Heart left ventricle (tissue), 16 donors: ENCODE measurements around the gene IFT80. TPM values are rescaled to one million over a fixed set of nuclear protein-coding genes. Genes with fewer than 3 reads are reported as not detected.

ENCODE experiments used
- ATAC-seq, 4 donors: fragments of 200-7000 bp; cut with Tn5 transposase; one replicate each; pipeline ENCODE4 v1.9.1; 2020 to 2022; ENCODE audit warnings: moderate library complexity in 4 of 4, mild to moderate bottlenecking in 3 of 4, moderate number of reproducible peaks in 1 of 4
- DNase-seq, 5 donors: peaks; one replicate each; pipeline ENCODE4 v3.0.0-alpha.2; 2020
- H3K27ac ChIP-seq, 12 donors: fragments of 200-600 bp; sonication (generic) in 4 of 12; one replicate each; pipeline versions ENCODE4 v1.5.0 to v1.8.0; 2016 to 2022; ENCODE audit warnings: mild to moderate bottlenecking in 2 of 12
- H3K27me3 ChIP-seq, 9 donors: fragments of 200-600 bp; sonication (generic) in 2 of 9; one replicate each; pipeline versions ENCODE4 v1.5.1 to v1.8.0; 2016 to 2022; ENCODE audit warnings: mild to moderate bottlenecking in 3 of 9
- H3K36me3 ChIP-seq, 9 donors: fragments of 200-600 bp; sonication (generic) in 2 of 9; one replicate each; pipeline versions ENCODE4 v1.5.0 to v1.8.0; 2018 to 2022; ENCODE audit warnings: mild to moderate bottlenecking in 2 of 9
- H3K4me1 ChIP-seq, 12 donors: fragments of 200-600 bp; sonication (generic) in 4 of 12; one replicate each; pipeline versions ENCODE4 v1.5.0 to v1.8.0; 2016 to 2022; ENCODE audit warnings: mild to moderate bottlenecking in 3 of 12
- H3K4me3 ChIP-seq, 12 donors: fragments of 200-600 bp; sonication (generic) in 4 of 12; one replicate each; pipeline versions ENCODE4 v1.5.0 to v1.8.0; 2017 to 2022; ENCODE audit warnings: mild to moderate bottlenecking in 9 of 12, moderate library complexity in 4 of 12
- H3K9me3 ChIP-seq, 12 donors: fragments of 200-600 bp; sonication (generic) in 4 of 12; one replicate each; pipeline versions ENCODE4 v1.5.0 to v1.8.0; 2016 to 2022; ENCODE audit warnings: mild to moderate bottlenecking in 1 of 12
- CTCF ChIP-seq, 12 donors: fragments of 200-600 bp; sonication (generic) in 4 of 12; IDR thresholded peaks; one replicate each; pipeline versions ENCODE4 v1.5.0 to v1.8.0; 2018 to 2022; ENCODE audit warnings: antibody characterized with exemption in 12 of 12, mild to moderate bottlenecking in 5 of 12
- POLR2A ChIP-seq, 2 donors: fragments of 450-650 bp; IDR thresholded peaks; one replicate each; pipeline ENCODE4 v1.6.1; 2017; ENCODE audit warnings: antibody characterized with exemption in 2 of 2, mild to moderate bottlenecking in 2 of 2, moderate library complexity in 2 of 2
- WGBS, 4 donors: extraction: QIAGEN DNeasy Blood & Tissue Kit in 2 of 4; methylation state at CpG; one replicate each; pipeline versions ENCODE4 v1.1.5 to v1.1.7; 2013 to 2018; 5-methylcytosine and 5-hydroxymethylcytosine counted together
- intact Hi-C, 10 donors: fragments of 100-400 bp; cut with DNase I; formaldehyde crosslinking; loops; one replicate each; pipeline versions ENCODE4 v1.11.1 to v1.14.2; 2022
- polyA plus RNA-seq, 2 donors: library from polyadenylated mRNA; stranded (reverse); fragments of 200-250 nt; gene quantifications; one replicate each; pipeline ENCODE4 v1.2.3, GENCODE V29; 2013
- total RNA-seq, 9 donors: library from RNA; depleted of rRNA in 2 of 9; stranded (reverse); fragments of >200 nt in 2 of 9; fragmentation: NEBNext Ultra II Directional in 3 of 9; extraction: Animal tissue kit (Norgen Biotek cat#: 25700) in 3 of 9; gene quantifications; one replicate each; pipeline versions ENCODE4 v1.1.0 to v1.2.4, GENCODE V29; 2016 to 2023
- donor health status: ischemic (EF 13 %, LVEDD 7.1; RV severe dilation, severe dysfunction).
- donor health status: healthy with polysubstance abuse.
- donor health status: DM: no; HTN: yes; CAD: no.
- donor health status: DM: no; HTN: no; CAD: no.
- donor health status: ischemic (EF 25% LVEDD 6.9; RV normal size, moderate dysfunction).
- donor health status: ischemic (EF 25% LVEDD 5.7; RV mildly dilated, moderate dysfunction).
- donor health status: healthy.
- donor health status: DM: yes; HTN: yes; CAD: no.
- donor health status: ischemic (EF 35%, LVEDD 5.7; RV mildly dilated, moderate dysfunction).
- donor health status: nonischemic (EF 11% LVEDD 7.7; RV severe dilation, severe dysfunction).
- donor health status: DM: yes; HTN: yes; CAD: no.
- donor health status: PGD.
- donor health status: ischemic (EF 29% LVEDD 5.4; RV normal size, mild dysfunction).
- donor health status: nonischemic (EF 23%, LVEDD 6.1; RV moderate dilation, normal function).

Gene IFT80
- total and polyA plus RNA-seq, 11 donors = 6.2 to 18.6 (median 10.5) TPM

- Histone ChIP-seq H3K27me3 (no peaks in the 10 kb centered on the region), H3K4me1 (peaks cover 0 to 31% (median 9%) of the 10 kb centered on the region in 12 donors), H3K27ac (peak overlapping the region in 4 of 12 donors; percentile 6 to 86 (median 30)), H3K4me3 (peak overlapping the region in 5 of 12 donors; percentile 2 to 82 (median 69)), H3K36me3 (peaks cover 0 to 27% (median 0%) of the 10 kb centered on the region in 9 donors), H3K9me3 (no peaks in the 10 kb centered on the region)
- no peak for ATAC-seq
- 39 to 47% (median 44%) methylated on average over 7 of the region's 7 CpGs for WGBS, 4 donors
- no peak for TF ChIP-seq CTCF (IDR thresholded peaks at IDR 0.05)
- TF ChIP-seq POLR2A (IDR thresholded peaks at IDR 0.05) = no peak
- intact Hi-C loops = no loop called here
- no peak for DNase-seq
Observed at GRCh38 chr3:160403796-160404470, 4.9 kb upstream of the IFT80 start.

- intact Hi-C loops = no loop called here
- H3K27ac ChIP-seq = peak overlapping the region in 6 of 12 donors; percentile 16 to 86 (median 36)
- no peaks in the 10 kb centered on the region for H3K27me3 ChIP-seq
- H3K4me3 ChIP-seq = peak overlapping the region in 7 of 12 donors; percentile 20 to 82 (median 74)
- H3K4me1 ChIP-seq = peaks cover 0 to 36% (median 15%) of the 10 kb centered on the region in 12 donors
- no peak for DNase-seq
- TF ChIP-seq POLR2A (IDR thresholded peaks at IDR 0.05) (no peak), CTCF (IDR thresholded peaks at IDR 0.05) (no peak)
- H3K9me3 ChIP-seq = no peaks in the 10 kb centered on the region
- WGBS, 4 donors = 29 to 48% (median 43%) methylated on average over 2 of the region's 2 CpGs
- peaks cover 0 to 20% (median 0%) of the 10 kb centered on the region in 9 donors for H3K36me3 ChIP-seq
- no peak for ATAC-seq
Observed at GRCh38 chr3:160403028-160403545, 4.1 kb upstream of the IFT80 start.

- DNase-seq (no peak), ATAC-seq (no peak)
- Histone ChIP-seq H3K4me3 (peak overlapping the region in 8 of 12 donors; percentile 20 to 82 (median 74)), H3K27ac (peak overlapping the region in 6 of 12 donors; percentile 16 to 86 (median 34)), H3K27me3 (no peaks in the 10 kb centered on the region), H3K9me3 (no peaks in the 10 kb centered on the region), H3K4me1 (peaks cover 0 to 40% (median 17%) of the 10 kb centered on the region in 12 donors), H3K36me3 (peaks cover 0 to 16% (median 0%) of the 10 kb centered on the region in 9 donors)
- intact Hi-C loops = no loop called here
- WGBS, 4 donors = 26 to 42% (median 37%) methylated on average over 11 of the region's 11 CpGs
- TF ChIP-seq POLR2A (IDR thresholded peaks at IDR 0.05) (no peak), CTCF (IDR thresholded peaks at IDR 0.05) (no peak)
Observed at GRCh38 chr3:160402221-160403027, 3.4 kb upstream of the IFT80 start.
